Panc1 (cell line): ENCODE measurements around the gene IFIT5. TPM values are rescaled to one million over a fixed set of nuclear protein-coding genes. Genes with fewer than 3 reads are reported as not detected.
"Not testable (repeated sequence)": the region's sequence is repeated elsewhere in the genome, so short reads cannot be mapped to it uniquely, and the experiment has no call there.

ENCODE experiments used
- ATAC-seq: fragments of 200-7000 bp; cut with Tn5 transposase; 2 replicates; pipeline ENCODE4 v1.9.1; 2020; ENCODE audit warnings: mild to moderate bottlenecking, moderate library complexity
- BruUV-seq: library from RNA; stranded (reverse); fragments of 400-500 nt; replicated peaks from 2 replicates; lab custom pipeline; 2021; lab: Mats Ljungman, UMichigan
- CTCF ChIA-PET: fragments of 300-600 bp; sonication (Branson Sonifier 250); formaldehyde crosslinking; loops from one replicate; lab custom pipeline; 2022; ENCODE audit warnings: antibody characterized with exemption; lab: Charles Lee
- POLR2A ChIA-PET: fragments of 300-600 bp; sonication (Branson Sonifier 250); formaldehyde crosslinking; loops from one replicate; lab custom pipeline; 2022; ENCODE audit warnings: antibody characterized with exemption; lab: Charles Lee
- DNase-seq: peaks from one replicate; pipeline ENCODE4 v3.0.0-alpha.2; 2010; ENCODE audit warnings: low read depth, low spot score
- H3K27ac ChIP-seq: 2 replicates; pipeline ENCODE4 v1.5.1; 2011; ENCODE audit warnings: mild to moderate bottlenecking, low read length, inconsistent platforms
- H3K27me3 ChIP-seq: fragments of 200-500 bp; sonication (Bioruptor generic); 2 replicates; pipeline ENCODE4 v1.6.0; 2014; ENCODE audit warnings: low read length, inconsistent platforms; ENCODE audit not compliant: control insufficient read depth, insufficient read depth
- H3K36me3 ChIP-seq: fragments of 200-500 bp; sonication (Bioruptor generic); 2 replicates; pipeline ENCODE4 v1.5.1; 2014; ENCODE audit warnings: inconsistent platforms, mild to moderate bottlenecking, low read length, moderate library complexity; ENCODE audit not compliant: control insufficient read depth, insufficient read depth
- H3K4me1 ChIP-seq: 2 replicates; pipeline ENCODE4 v1.5.1; 2011; ENCODE audit warnings: inconsistent platforms, mild to moderate bottlenecking, low read length, moderate library complexity; ENCODE audit not compliant: control insufficient read depth, insufficient read depth
- H3K4me3 ChIP-seq, 2 experiments: 2 replicates each; pipeline ENCODE4 v1.5.1; 2011 to 2012; ENCODE audit warnings: low read depth in 2 of 2, low read length in 2 of 2, mild to moderate bottlenecking in 2 of 2, inconsistent platforms in 1 of 2, moderate library complexity in 1 of 2
- H3K9me3 ChIP-seq: fragments of 200-500 bp; sonication (Bioruptor generic); 2 replicates; pipeline ENCODE4 v1.5.1; 2014; ENCODE audit warnings: low read depth, mild to moderate bottlenecking, inconsistent platforms, low read length, moderate library complexity; ENCODE audit not compliant: control insufficient read depth, insufficient read depth
- CTCF ChIP-seq: fragments of 450-650 bp; IDR thresholded peaks from 2 replicates; pipeline ENCODE4 v1.5.1; 2017; ENCODE audit warnings: mild to moderate bottlenecking
- POLR2AphosphoS5 ChIP-seq: IDR thresholded peaks from 2 replicates; pipeline ENCODE4 v1.6.1; 2012; ENCODE audit warnings: mild to moderate bottlenecking, low read depth, low read length, moderate library complexity
- in situ Hi-C: cut with HindIII; loops from 2 replicates; pipeline ENCODE4 v1.10.0; 2016; ENCODE audit warnings: low sequenced_read_pairs, low pct_unique_long_range_greater_than_20kb
- intact Hi-C: fragments of 100-400 bp; cut with micrococcal nuclease; formaldehyde crosslinking; loops from one replicate; pipeline ENCODE4 v1.10.0; 2022; ENCODE audit not compliant: unreplicated experiment
- total RNA-seq: library from RNA; stranded (reverse); gene quantifications from one replicate; pipeline ENCODE4 v1.2.1, GENCODE V29; 2021; ENCODE audit not compliant: unreplicated experiment
- TF ChIP-seq, protein P1 (sequence below), 2 experiments: IDR thresholded peaks; 2 replicates each; pipeline ENCODE4 v1.6.1; 2011 to 2012; ENCODE audit warnings: low read depth in 2 of 2, control low read depth in 1 of 2, low read length in 1 of 2, mild to moderate bottlenecking in 1 of 2, moderate library complexity in 1 of 2; ENCODE audit not compliant: insufficient read depth in 1 of 2

The IFIT5 gene
- total RNA-seq, 1 experiment from 2014 or later: 11.1 TPM

DNA sequence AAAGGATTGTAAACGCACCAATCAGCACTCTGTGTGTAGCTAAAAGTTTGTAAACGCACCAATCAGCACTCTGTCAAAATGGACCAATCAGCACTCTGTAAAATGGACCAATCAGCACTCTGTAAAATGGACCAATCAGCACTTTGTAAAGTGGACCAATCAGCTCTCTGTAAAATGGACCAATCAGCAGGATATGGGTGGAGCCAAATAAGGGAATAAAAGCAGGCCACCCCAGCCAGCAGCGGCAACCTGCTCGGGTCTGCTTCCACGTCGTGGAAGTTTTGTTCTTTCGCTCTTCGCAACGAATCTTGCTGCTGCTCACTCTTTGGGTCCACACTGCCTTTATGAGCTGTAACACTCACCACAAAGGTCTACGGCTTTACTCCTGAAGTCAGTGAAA is 2.1 kb upstream of the IFIT5 start:
- CTCF ChIA-PET, BruUV-seq, ATAC-seq, H3K27me3 ChIP-seq, H3K9me3 ChIP-seq, H3K36me3 ChIP-seq, POLR2A ChIA-PET, H3K27ac ChIP-seq, in situ Hi-C loops, intact Hi-C loops, DNase-seq, H3K4me3 ChIP-seq: not testable (repeated sequence)
- peaks cover 11% of the 10 kb centered on the region for H3K4me1 ChIP-seq

DNA sequence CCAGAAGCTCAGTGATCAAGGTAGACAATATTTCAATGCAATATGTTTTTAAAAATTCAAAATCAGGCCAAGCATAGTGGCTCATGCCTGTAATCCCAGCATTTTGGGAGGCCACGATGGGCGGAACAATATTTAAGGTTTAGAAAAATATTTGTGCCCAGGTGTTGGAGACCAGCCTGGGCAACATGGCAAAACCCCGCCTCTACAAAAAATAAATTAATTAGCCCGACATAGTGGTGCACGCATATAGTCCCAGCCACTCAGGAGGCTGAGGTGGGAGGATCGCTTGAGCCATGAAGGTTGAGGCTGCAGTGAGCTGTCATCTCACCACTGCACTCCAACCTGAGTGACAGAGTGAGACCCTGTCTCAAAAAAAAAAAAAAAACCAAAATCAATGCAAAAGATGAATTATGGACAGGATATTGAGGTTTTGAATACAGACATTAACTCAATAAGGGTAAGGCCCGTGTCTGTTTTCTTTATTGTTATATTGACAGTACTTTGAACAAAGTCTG is 913 bp upstream of the IFIT5 start:
- Histone ChIP-seq H3K9me3 (no peaks in the 10 kb centered on the region), H3K36me3 (no peaks in the 10 kb centered on the region), H3K27ac (peak overlapping the region; percentile 87), H3K27me3 (no peaks in the 10 kb centered on the region), H3K4me1 (peaks cover 11% of the 10 kb centered on the region), H3K4me3 (peak overlapping the region in 1 of 2 experiments; percentile 66; a peak in 2 of 4 replicates)
- TF ChIP-seq POLR2AphosphoS5 (no peak), CTCF (no peak)
- TF ChIP-seq, protein P1, sequence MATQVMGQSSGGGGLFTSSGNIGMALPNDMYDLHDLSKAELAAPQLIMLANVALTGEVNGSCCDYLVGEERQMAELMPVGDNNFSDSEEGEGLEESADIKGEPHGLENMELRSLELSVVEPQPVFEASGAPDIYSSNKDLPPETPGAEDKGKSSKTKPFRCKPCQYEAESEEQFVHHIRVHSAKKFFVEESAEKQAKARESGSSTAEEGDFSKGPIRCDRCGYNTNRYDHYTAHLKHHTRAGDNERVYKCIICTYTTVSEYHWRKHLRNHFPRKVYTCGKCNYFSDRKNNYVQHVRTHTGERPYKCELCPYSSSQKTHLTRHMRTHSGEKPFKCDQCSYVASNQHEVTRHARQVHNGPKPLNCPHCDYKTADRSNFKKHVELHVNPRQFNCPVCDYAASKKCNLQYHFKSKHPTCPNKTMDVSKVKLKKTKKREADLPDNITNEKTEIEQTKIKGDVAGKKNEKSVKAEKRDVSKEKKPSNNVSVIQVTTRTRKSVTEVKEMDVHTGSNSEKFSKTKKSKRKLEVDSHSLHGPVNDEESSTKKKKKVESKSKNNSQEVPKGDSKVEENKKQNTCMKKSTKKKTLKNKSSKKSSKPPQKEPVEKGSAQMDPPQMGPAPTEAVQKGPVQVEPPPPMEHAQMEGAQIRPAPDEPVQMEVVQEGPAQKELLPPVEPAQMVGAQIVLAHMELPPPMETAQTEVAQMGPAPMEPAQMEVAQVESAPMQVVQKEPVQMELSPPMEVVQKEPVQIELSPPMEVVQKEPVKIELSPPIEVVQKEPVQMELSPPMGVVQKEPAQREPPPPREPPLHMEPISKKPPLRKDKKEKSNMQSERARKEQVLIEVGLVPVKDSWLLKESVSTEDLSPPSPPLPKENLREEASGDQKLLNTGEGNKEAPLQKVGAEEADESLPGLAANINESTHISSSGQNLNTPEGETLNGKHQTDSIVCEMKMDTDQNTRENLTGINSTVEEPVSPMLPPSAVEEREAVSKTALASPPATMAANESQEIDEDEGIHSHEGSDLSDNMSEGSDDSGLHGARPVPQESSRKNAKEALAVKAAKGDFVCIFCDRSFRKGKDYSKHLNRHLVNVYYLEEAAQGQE (IDR thresholded peaks at IDR 0.05; ENCODE audit: insufficient read depth in 1 of 2, low read depth in 2 of 2, low read length in 1 of 2): no peak
- ATAC-seq: no peak
- CTCF ChIA-PET: interaction anchor here (0.6 kb wide), 1 partner anchor 19 kb away, joined by 3 read pairs; no protein-coding TSS in a partner anchor
- in situ Hi-C loops: no loop called here
- BruUV-seq: no TSS peak
- no peak for DNase-seq
- intact Hi-C loops: no loop called here
- POLR2A ChIA-PET: interaction anchor here (0.6 kb wide), 1 partner anchor 122 kb away, joined by 3 read pairs; no protein-coding TSS in a partner anchor

GRCh38 chr10:89414879-89415821 is 782 bp downstream of the IFIT5 start:
- ChIA-PET POLR2A (interaction anchor here (0.6 kb wide), 1 partner anchor 164 kb away, joined by 3 read pairs; the partner anchor contains the start of gene LIPA), CTCF (no interaction called here)
- in situ Hi-C loops: no loop called here
- Histone ChIP-seq H3K27me3 (no peaks in the 10 kb centered on the region), H3K27ac (peak overlapping the region; percentile 87), H3K9me3 (no peaks in the 10 kb centered on the region), H3K36me3 (no peaks in the 10 kb centered on the region), H3K4me1 (peaks cover 14% of the 10 kb centered on the region), H3K4me3 (peak overlapping the region; percentile 66 to 96)
- intact Hi-C loops: no loop called here
- ATAC-seq (peak; percentile 83), DNase-seq (no peak)
- no TSS peak for BruUV-seq
- TF ChIP-seq, protein P1 (IDR thresholded peaks at IDR 0.05; ENCODE audit: insufficient read depth in 1 of 2, low read depth in 2 of 2, low read length in 1 of 2): peak in 1 of 2 experiments; percentile 36; a peak in 1 of 4 replicates
- no peak for TF ChIP-seq CTCF
